IPS DF 6.9 (cell line): ENCODE data around the gene BMF.
"Not testable (repeated sequence)": the region's sequence is repeated elsewhere in the genome, so short reads cannot be mapped to it uniquely, and the experiment has no call there.

ENCODE experiments used
- DNase-seq: peaks from one replicate; pipeline ENCODE4 v3.0.0-alpha.2; 2013; ENCODE audit warnings: low read depth, low spot score
- H3K27ac ChIP-seq: one replicate; pipeline ENCODE4 v1.5.1; 2013; ENCODE audit warnings: low read length, control low read depth
- H3K27me3 ChIP-seq: 2 replicates; pipeline ENCODE4 v1.6.1; 2013; ENCODE audit warnings: mild to moderate bottlenecking, low read length; ENCODE audit not compliant: control insufficient read depth, insufficient read depth
- H3K36me3 ChIP-seq: 2 replicates; pipeline ENCODE4 v1.6.1; 2013; ENCODE audit warnings: low read length; ENCODE audit not compliant: control insufficient read depth, insufficient read depth
- H3K4me1 ChIP-seq: 2 replicates; pipeline ENCODE4 v1.6.1; 2013; ENCODE audit warnings: low read length; ENCODE audit not compliant: control insufficient read depth, insufficient read depth
- H3K4me3 ChIP-seq: 2 replicates; pipeline ENCODE4 v1.5.1; 2013; ENCODE audit warnings: mild to moderate bottlenecking, low read length
- H3K9me3 ChIP-seq: 2 replicates; pipeline ENCODE4 v1.6.1; 2013; ENCODE audit warnings: low read length, inconsistent platforms; ENCODE audit not compliant: control insufficient read depth, insufficient read depth
- WGBS: extraction: QIAGEN DNeasy Blood & Tissue Kit; methylation state at CpG from one replicate; pipeline ENCODE4 v1.1.7; 2013; ENCODE audit warnings: mixed read lengths, missing lambda C conversion rate; ENCODE audit not compliant: insufficient read length, insufficient coverage; 5-methylcytosine and 5-hydroxymethylcytosine counted together

Gene BMF, protein sequence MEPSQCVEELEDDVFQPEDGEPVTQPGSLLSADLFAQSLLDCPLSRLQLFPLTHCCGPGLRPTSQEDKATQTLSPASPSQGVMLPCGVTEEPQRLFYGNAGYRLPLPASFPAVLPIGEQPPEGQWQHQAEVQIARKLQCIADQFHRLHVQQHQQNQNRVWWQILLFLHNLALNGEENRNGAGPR

DNA sequence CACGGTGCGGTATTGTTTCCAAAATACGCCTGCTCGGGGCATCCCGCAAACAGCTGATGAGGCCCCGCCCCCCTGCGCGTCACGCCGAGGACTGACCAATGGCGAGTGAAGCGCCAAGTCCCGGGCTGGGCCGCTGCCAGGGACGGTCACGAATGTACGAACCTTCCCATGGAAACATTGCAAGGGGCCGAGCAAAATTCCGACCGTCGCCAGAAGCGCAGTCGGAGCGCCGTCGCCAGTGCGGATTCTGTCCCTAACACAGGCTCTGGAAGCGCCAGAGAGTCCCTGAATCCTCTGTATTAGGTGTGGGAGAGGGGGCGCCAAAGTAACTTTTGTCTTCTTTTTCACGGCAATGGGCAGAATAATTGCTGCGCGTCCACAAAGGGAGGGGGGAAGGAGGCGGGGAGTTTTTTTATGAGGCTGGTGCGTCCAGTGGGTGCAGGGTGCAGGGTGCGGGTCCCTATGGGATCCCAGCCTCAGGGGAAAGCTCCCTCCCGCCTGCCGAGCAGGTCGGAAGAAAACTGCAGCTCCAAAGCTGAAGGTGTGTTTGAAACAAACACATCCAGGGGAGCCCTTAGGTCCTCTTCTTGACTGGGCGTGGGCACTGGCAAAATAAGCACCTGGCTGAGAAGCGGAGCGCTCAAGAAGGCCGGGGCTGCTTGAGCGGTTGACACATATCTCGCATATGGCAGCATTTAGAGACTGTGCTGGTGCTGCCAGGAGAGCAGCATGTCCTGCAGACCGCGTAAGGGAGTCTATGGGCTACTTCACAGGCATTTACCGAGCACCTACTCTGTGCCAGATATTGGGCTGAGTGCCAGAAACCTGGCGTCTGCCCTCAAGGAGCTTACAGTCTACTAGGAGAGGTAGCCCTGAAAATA is at the start of gene BMF:
Gene BMF, minus strand, starts transcription at position 25 of the 881 bp plus-strand sequence. CDS start 2,793 bp downstream, outside the sequence.
- H3K9me3 ChIP-seq = no peaks in the 10 kb centered on the region
- no peaks in the 10 kb centered on the region for H3K27me3 ChIP-seq
- WGBS = no CpG with 5 or more reads among the region's 48 CpGs
- H3K27ac ChIP-seq = no peak within 1 kb of the TSS
- H3K36me3 ChIP-seq = no peaks in the 10 kb centered on the region
- H3K4me3 ChIP-seq = peak within 1 kb of the TSS; percentile 82; the same call in 1 of the 2 replicates
- peaks cover 22% of the 10 kb centered on the region for H3K4me1 ChIP-seq
- DNase-seq = peak; percentile 97

DNA sequence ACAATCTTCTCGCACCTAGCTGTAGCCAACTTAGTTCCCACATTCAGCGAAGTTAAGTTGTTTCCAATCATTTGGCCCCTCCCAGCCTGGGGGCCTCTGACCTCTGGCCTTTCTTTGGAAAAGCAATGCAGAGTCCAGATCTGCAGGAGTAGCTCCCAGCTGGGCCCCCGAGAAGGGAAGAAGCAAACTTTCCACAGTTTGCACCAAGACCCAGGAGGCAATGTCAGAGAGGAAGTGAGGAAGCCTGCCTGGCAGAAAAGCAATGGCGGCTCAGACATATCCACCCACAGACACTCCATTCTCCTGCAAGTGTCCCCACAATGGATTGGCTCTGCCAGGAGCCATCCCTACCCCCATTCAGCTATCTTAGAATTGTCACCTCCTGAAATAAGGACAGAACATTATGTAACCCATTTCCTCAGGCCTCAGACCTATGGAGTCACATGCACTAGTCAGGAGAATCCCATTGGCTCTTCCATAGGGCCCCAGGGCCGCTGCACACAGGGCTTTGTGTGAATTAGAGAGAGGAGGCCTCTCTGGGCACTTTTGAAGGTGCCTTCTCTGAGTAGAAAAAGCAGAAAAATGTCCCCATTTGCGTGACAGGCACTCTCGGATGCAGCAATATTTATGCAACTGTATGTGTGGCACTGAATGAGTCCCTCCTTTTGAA is 49.2 kb upstream of the BMF start:
- DNase-seq = no peak
- H3K27me3 ChIP-seq = no peaks in the 10 kb centered on the region
- no CpG with 5 or more reads among the region's 7 CpGs for WGBS
- H3K36me3 ChIP-seq = no peaks in the 10 kb centered on the region
- H3K4me3 ChIP-seq = no peak overlapping the region
- H3K9me3 ChIP-seq = no peaks in the 10 kb centered on the region
- peaks cover 6% of the 10 kb centered on the region for H3K4me1 ChIP-seq
- no peak overlapping the region for H3K27ac ChIP-seq

DNA sequence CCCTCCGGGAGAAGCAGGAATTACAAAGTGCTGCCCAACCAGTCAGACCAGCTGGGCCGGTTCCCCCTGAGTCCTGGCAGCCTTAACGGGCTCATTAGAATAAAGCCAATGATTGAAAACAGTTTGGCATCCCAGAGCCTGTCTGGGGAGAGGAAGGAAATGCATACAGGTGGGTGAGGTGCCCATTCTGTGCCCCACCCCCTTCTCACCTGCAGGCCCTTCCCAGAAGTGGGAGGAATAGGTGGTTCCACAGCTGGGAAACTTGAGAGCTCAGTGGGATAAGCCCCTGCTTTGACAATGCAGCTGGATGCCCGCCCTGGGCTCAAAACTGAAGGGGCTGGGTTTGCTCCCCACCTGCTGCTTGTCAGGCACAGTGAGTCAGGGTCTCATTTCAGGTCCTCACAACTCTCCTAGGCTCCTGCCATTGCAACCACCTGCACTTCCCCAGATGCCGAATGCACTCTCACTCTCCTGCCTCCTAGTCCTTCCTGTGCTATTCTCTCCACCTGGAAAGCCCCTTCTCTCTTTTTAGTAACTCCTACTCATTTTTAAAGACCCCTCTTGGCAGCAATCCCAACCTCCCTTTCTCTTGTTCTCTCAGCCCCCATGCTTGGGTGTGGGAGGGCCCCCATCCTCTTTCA is 46.7 kb upstream of the BMF start:
- DNase-seq = peak; percentile 82
- no CpG with 5 or more reads among the region's 5 CpGs for WGBS
- Histone ChIP-seq H3K4me3 (no peak overlapping the region), H3K27ac (peak overlapping the region; percentile 0), H3K9me3 (no peaks in the 10 kb centered on the region), H3K27me3 (no peaks in the 10 kb centered on the region), H3K4me1 (peaks cover 6% of the 10 kb centered on the region), H3K36me3 (no peaks in the 10 kb centered on the region)

DNA sequence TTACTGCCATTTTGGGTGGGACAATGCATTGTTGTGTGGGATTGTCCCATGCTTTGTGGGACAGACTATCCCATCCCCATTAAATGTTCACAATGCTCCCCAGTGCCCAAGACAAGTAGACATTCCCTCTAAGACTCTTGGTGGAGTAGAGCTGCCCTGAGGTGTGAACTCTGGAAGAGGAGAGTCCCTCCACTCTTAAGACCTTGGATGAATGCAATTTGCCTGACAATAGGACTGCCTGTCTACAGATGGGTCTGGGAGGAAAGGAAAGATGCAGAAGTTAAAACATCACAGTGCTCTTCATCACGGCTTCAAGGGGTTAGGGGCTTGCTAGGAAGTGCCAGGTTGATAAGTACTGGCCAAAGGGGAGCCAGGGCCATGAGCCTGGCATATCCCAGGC is 46.1 kb upstream of the BMF start:
- H3K36me3 ChIP-seq, H3K4me3 ChIP-seq, H3K4me1 ChIP-seq, DNase-seq, H3K27ac ChIP-seq, H3K27me3 ChIP-seq, H3K9me3 ChIP-seq: not testable (repeated sequence)
- no CpG with 5 or more reads among the region's 1 CpG for WGBS

DNA sequence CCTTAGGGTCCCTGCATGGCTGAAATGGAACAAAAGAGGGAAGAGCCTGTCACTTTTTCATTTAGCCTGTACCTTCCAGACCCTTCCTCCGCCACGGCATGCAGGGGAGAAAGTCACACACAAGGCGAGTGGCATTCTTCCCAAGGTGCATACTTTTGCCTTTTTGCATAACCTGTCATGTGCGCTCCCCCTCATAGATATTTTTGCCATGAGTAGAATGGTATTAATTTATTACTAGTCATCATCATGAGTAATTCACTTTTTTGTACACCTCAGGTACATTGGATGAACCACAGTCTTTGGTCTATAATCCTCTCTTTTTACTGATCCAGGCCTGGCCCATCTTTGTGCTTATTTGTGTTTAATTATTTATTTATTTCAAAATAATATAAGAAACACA is 43.3 kb upstream of the BMF start:
- H3K27me3 ChIP-seq = no peaks in the 10 kb centered on the region
- WGBS = no CpG with 5 or more reads among the region's 4 CpGs

DNA sequence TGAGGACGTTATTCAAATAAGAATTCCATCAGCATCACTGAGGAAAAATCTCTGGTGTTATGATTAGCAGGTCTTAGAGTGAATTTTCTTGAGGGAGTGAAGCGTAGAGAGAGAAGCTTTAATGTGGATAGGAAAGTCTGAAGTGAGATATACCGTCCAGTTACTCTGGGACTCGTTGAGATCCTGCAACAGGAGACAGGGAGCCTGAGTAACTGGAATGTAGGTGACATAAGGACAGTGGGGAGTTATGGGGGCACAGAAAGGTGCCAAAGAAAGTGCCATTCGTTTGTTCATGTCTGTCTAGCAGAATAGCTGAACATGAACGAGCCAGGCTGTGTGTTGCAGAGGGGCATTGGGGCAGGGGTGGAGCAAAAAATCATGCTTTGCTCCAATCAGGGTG is 42.8 kb upstream of the BMF start:
- Histone ChIP-seq H3K4me3 (no peak overlapping the region), H3K27ac (no peak overlapping the region), H3K4me1 (peaks cover 6% of the 10 kb centered on the region), H3K27me3 (no peaks in the 10 kb centered on the region), H3K9me3 (no peaks in the 10 kb centered on the region), H3K36me3 (no peaks in the 10 kb centered on the region)
- DNase-seq = no peak
- no CpG with 5 or more reads among the region's 6 CpGs for WGBS

More for the DNA sequence above, 43.3 kb upstream of the BMF start:
- Histone ChIP-seq H3K36me3 (no peaks in the 10 kb centered on the region), H3K9me3 (no peaks in the 10 kb centered on the region), H3K4me1 (peaks cover 6% of the 10 kb centered on the region), H3K27ac (no peak overlapping the region), H3K4me3 (no peak overlapping the region)
- DNase-seq = no peak

DNA sequence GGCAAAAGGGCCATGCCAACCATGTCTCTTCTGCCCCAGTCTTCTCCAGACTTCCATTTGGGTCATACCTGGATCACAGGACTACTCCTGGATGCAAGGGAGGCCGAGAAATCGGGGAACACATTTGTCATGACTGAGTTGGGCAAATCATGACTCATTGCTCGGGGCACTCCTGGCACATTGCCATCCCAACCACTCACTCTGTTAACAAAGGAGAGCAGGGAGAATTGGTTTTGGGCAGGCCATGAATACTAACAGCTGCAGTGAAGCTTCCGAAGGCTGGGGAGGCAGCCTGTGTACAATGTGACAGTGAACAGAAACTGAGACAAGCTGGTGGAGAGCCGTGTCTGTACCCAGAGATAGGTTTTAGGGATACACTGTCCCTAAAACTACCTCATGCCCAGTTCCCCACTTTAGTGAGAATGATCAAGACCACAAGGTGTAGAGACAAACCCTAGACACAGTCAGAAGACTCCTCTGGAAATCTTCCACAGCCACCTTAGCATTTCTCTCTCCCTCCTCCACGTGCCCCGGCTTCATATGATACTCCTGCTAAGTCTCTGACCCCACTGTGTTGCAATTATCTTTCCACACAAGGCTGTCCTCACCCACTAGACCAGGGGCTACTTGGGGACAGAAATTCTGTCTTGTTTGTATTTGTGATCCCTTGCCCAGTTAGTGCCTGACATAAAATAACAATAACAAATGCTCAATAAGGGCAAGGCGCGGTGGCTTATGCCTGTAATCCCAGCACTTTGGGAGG is 41.7 kb upstream of the BMF start:
- Histone ChIP-seq H3K27me3 (no peaks in the 10 kb centered on the region), H3K9me3 (no peaks in the 10 kb centered on the region), H3K4me3 (no peak overlapping the region), H3K27ac (no peak overlapping the region), H3K36me3 (no peaks in the 10 kb centered on the region), H3K4me1 (peaks cover 3% of the 10 kb centered on the region; the same call in 1 of the 2 replicates)
- WGBS = no CpG with 5 or more reads among the region's 9 CpGs
- no peak for DNase-seq

DNA sequence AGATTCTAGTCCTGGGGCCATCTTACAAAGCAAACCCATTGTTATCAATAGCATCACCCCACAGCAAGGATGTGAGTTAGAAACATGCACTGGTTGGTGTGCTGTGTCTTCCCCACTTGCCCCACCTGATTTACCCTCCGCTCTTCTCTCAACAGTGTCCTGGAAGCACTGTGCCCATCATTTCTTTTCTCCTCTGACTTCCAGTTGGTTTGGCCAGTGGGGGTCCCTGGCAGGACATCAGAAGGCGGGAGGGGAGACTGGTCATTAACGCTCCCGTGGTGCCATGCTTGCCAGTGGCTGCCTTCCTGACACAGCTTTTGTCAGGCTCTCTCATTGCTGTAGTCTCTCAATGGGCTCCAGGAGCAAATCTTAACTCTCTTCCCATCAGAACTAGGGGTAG is 40.7 kb upstream of the BMF start:
- H3K27ac ChIP-seq = no peak overlapping the region
- no peak for DNase-seq
- no peaks in the 10 kb centered on the region for H3K4me1 ChIP-seq
- H3K27me3 ChIP-seq = no peaks in the 10 kb centered on the region
- no peak overlapping the region for H3K4me3 ChIP-seq
- no peaks in the 10 kb centered on the region for H3K9me3 ChIP-seq
- H3K36me3 ChIP-seq = no peaks in the 10 kb centered on the region
- WGBS = no CpG with 5 or more reads among the region's 4 CpGs

DNA sequence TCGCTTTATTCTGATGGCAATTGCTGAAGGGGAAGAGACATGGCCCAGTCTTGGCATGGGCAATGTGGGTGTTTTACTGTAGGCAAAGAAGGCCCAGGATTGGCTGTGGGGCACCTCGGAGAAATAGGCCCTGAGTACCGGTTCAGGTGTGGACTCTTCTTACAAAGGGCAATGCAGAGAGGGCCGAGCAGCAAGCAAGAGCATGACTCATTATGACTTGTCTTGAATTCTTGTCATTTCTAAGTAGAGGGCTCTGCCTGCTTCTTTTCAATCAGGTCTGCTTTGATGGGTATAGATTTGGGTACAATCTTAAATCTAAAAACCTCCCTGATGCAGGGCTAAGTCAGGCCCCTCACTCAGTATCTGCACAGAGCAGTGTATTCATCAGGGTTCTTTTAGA is 37.4 kb upstream of the BMF start:
- Histone ChIP-seq H3K4me1 (no peaks in the 10 kb centered on the region), H3K27ac (no peak overlapping the region), H3K4me3 (no peak overlapping the region), H3K9me3 (no peaks in the 10 kb centered on the region), H3K27me3 (no peaks in the 10 kb centered on the region), H3K36me3 (no peaks in the 10 kb centered on the region)
- WGBS = no CpG with 5 or more reads among the region's 4 CpGs
- no peak for DNase-seq

DNA sequence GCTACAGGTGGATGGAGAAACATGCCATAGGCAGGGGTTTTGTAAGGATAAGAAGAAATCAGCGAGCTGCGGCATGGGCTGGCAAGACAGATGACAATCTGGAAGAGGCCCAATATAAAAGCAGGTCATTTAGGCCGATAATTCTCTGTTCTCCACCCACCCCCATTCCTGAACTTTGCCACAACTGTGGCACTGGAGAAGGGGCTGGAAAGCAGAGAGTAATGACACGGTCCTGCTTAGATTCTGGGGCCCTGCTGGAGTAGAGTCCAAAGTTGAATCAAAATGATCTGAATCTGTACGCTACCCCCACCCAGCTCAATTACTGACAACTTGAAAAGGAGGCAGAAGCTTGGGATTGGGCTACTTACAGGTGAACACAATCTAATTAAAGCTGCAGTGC is 33.7 kb upstream of the BMF start:
- H3K36me3 ChIP-seq = no peaks in the 10 kb centered on the region
- WGBS = no CpG with 5 or more reads among the region's 5 CpGs
- no peaks in the 10 kb centered on the region for H3K4me1 ChIP-seq
- no peak overlapping the region for H3K4me3 ChIP-seq
- H3K27ac ChIP-seq = no peak overlapping the region
- no peak for DNase-seq
- no peaks in the 10 kb centered on the region for H3K9me3 ChIP-seq
- no peaks in the 10 kb centered on the region for H3K27me3 ChIP-seq
